SK-N-SH (cell line): ENCODE measurements around the gene TRIM10. TPM values are rescaled to one million over a fixed set of nuclear protein-coding genes. Genes with fewer than 3 reads are reported as not detected.

Source experiments
- CTCF ChIA-PET: fragments of 300-600, 350-600 bp; formaldehyde crosslinking; extraction: SDS; loops from one replicate; lab custom pipeline; 2021; lab: Yijun Ruan, JAX
- POLR2A ChIA-PET: fragments of 350-600 bp; sonication (Branson Sonifier 250); formaldehyde crosslinking; extraction: SDS; loops from one replicate; lab custom pipeline; 2020; ENCODE audit warnings: antibody characterized with exemption, inconsistent platforms; lab: Yijun Ruan, JAX
- DNase-seq: peaks from one replicate; pipeline ENCODE4 v3.0.0; 2012
- H2AFZ ChIP-seq: fragments of 200-600 bp; sonication (generic); 2 replicates; pipeline ENCODE4 v1.8.1; 2016; ENCODE audit warnings: antibody characterized with exemption, mild to moderate bottlenecking, low read depth
- H3F3A ChIP-seq: fragments of 200-600 bp; sonication (generic); replicated peaks from 2 replicates; pipeline ENCODE3; 2016; ENCODE audit warnings: antibody characterized with exemption, mild to moderate bottlenecking; ENCODE audit not compliant: insufficient read depth
- H3K27ac ChIP-seq, 2 experiments: fragments of 200-500 bp in 1 of 2; fragments of 200-600 bp in 1 of 2; sonication (Bioruptor generic) in 1 of 2; sonication (generic), shearing (Covaris generic) in 1 of 2; 2 replicates each; pipeline versions ENCODE4 v1.5.1 to v1.6.1; 2014 to 2016; ENCODE audit warnings: low read depth in 2 of 2, inconsistent platforms in 1 of 2, low read length in 1 of 2, mild to moderate bottlenecking in 1 of 2, mixed read lengths in 1 of 2
- H3K27me3 ChIP-seq: fragments of 200-600 bp; sonication (generic), shearing (Covaris generic); 2 replicates; pipeline ENCODE4 v1.6.1; 2016; ENCODE audit warnings: mixed run types; ENCODE audit not compliant: insufficient read depth
- H3K36me3 ChIP-seq, 2 experiments: fragments of 200-500 bp in 1 of 2; fragments of 200-600 bp in 1 of 2; sonication (Bioruptor generic) in 1 of 2; sonication (generic) in 1 of 2; replicated peaks in 1 of 2; 2 replicates each; pipeline versions ENCODE3 to v1.5.1; 2014 to 2016; ENCODE audit warnings: low read length in 1 of 2, mild to moderate bottlenecking in 1 of 2; ENCODE audit not compliant: insufficient read depth in 2 of 2, control insufficient read depth in 1 of 2
- H3K4me1 ChIP-seq, 2 experiments: fragments of 200-500 bp in 1 of 2; fragments of 200-600 bp in 1 of 2; sonication (Bioruptor generic) in 1 of 2; sonication (generic), shearing (Covaris generic) in 1 of 2; 2 replicates each; pipeline versions ENCODE4 v1.5.1 to v1.6.1; 2014 to 2016; ENCODE audit warnings: low read depth in 1 of 2, low read length in 1 of 2, mixed run types in 1 of 2; ENCODE audit not compliant: insufficient read depth in 2 of 2, control insufficient read depth in 1 of 2
- H3K4me2 ChIP-seq: fragments of 200-600 bp; sonication (generic), shearing (Covaris generic); 2 replicates; pipeline ENCODE4 v1.6.1; 2017; ENCODE audit warnings: mixed run types
- H3K4me3 ChIP-seq, 2 experiments: fragments of 200-500 bp in 1 of 2; fragments of 200-600 bp in 1 of 2; sonication (Bioruptor generic) in 1 of 2; sonication (generic), shearing (Covaris generic) in 1 of 2; 2 replicates each; pipeline versions ENCODE4 v1.5.1 to v1.8.1; 2014 to 2016; ENCODE audit warnings: low read depth in 2 of 2, inconsistent platforms in 1 of 2, low read length in 1 of 2, mild to moderate bottlenecking in 1 of 2, mixed read lengths in 1 of 2, moderate library complexity in 1 of 2
- H3K79me2 ChIP-seq: fragments of 200-600 bp; sonication (generic); 2 replicates; pipeline ENCODE4 v1.8.1; 2017; ENCODE audit warnings: mild to moderate bottlenecking; ENCODE audit not compliant: insufficient read depth
- H3K9ac ChIP-seq: fragments of 200-600 bp; sonication (generic); 2 replicates; pipeline ENCODE4 v1.6.1; 2017; ENCODE audit warnings: mixed run types
- H3K9me2 ChIP-seq: fragments of 200-600 bp; sonication (generic); 2 replicates; pipeline ENCODE4 v1.6.1; 2017; ENCODE audit warnings: mixed run types
- H3K9me3 ChIP-seq: fragments of 200-600 bp; sonication (generic); 2 replicates; pipeline ENCODE4 v1.6.1; 2017; ENCODE audit warnings: mixed run types, mild to moderate bottlenecking, moderate library complexity
- H4K20me1 ChIP-seq: fragments of 200-600 bp; sonication (generic); 2 replicates; pipeline ENCODE4 v1.6.1; 2017; ENCODE audit warnings: mild to moderate bottlenecking, mixed run types; ENCODE audit not compliant: insufficient read depth
- EP300 ChIP-seq, 2 experiments: IDR thresholded peaks; 2 replicates each; pipeline versions ENCODE4 v1.4.0 to v1.6.1; 2012; ENCODE audit warnings: borderline replicate concordance in 1 of 2, low read depth in 1 of 2, low read length in 1 of 2
- EZH2phosphoT487 ChIP-seq: fragments of 200-600 bp; sonication (generic); IDR thresholded peaks from 2 replicates; pipeline ENCODE4 v1.6.1; 2017; ENCODE audit warnings: low read depth, mixed run types, mild to moderate bottlenecking, antibody characterized with exemption, moderate library complexity, borderline replicate concordance
- FOSL2 ChIP-seq: IDR thresholded peaks from 2 replicates; pipeline ENCODE4 v1.4.0; 2012; ENCODE audit warnings: low read depth, mild to moderate bottlenecking, moderate library complexity, borderline replicate concordance
- FOXJ3 ChIP-seq: sonication (generic); formaldehyde crosslinking; IDR thresholded peaks from 2 replicates; pipeline ENCODE4 v1.5.1; 2020; ENCODE audit warnings: mild to moderate bottlenecking, missing genetic modification reagents
- FOXM1 ChIP-seq: IDR thresholded peaks from 2 replicates; pipeline ENCODE4 v1.4.0; 2012; ENCODE audit warnings: low read depth, mild to moderate bottlenecking
- GATA2 ChIP-seq: sonication (generic); formaldehyde crosslinking; IDR thresholded peaks from 2 replicates; pipeline ENCODE4 v1.5.0; 2020; ENCODE audit warnings: mild to moderate bottlenecking, missing genetic modification reagents
- MXI1 ChIP-seq: IDR thresholded peaks from 2 replicates; pipeline ENCODE4 v1.6.1; 2012; ENCODE audit warnings: mild to moderate bottlenecking, low read depth, low read length, improper control_type of control experiment
- NFIC ChIP-seq: IDR thresholded peaks from 2 replicates; pipeline ENCODE4 v1.4.0; 2012; ENCODE audit warnings: borderline replicate concordance
- NRF1 ChIP-seq: IDR thresholded peaks from 2 replicates; pipeline ENCODE4 v1.6.1; 2012; ENCODE audit warnings: low read depth, mild to moderate bottlenecking, low read length
- RCOR1 ChIP-seq: fragments of 150-350 bp; IDR thresholded peaks from 2 replicates; pipeline ENCODE4 v1.6.1; 2017; ENCODE audit warnings: antibody characterized with exemption, low read length
- RFX5 ChIP-seq: IDR thresholded peaks from 2 replicates; pipeline ENCODE4 v1.6.1; 2012; ENCODE audit warnings: mild to moderate bottlenecking, improper control_type of control experiment, low read length
- RXRA ChIP-seq: IDR thresholded peaks from 2 replicates; pipeline ENCODE4 v1.4.0; 2012; ENCODE audit warnings: low read depth, mild to moderate bottlenecking, borderline replicate concordance
- SMC3 ChIP-seq: IDR thresholded peaks from 2 replicates; pipeline ENCODE4 v1.6.1; 2012; ENCODE audit warnings: low read depth, low read length, improper control_type of control experiment
- TAF1 ChIP-seq: IDR thresholded peaks from 2 replicates; pipeline ENCODE4 v1.6.1; 2012; ENCODE audit warnings: low read depth, mild to moderate bottlenecking, low read length, moderate library complexity, borderline replicate concordance
- TCF12 ChIP-seq: IDR thresholded peaks from 2 replicates; pipeline ENCODE4 v1.4.0; 2012
- USF2 ChIP-seq: fragments of 150-350 bp; IDR thresholded peaks from 2 replicates; pipeline ENCODE4 v1.6.1; 2017; ENCODE audit warnings: antibody characterized with exemption, low read length, low read depth, borderline replicate concordance
- YY1 ChIP-seq: IDR thresholded peaks from 2 replicates; pipeline ENCODE4 v1.4.0; 2012; ENCODE audit warnings: low read depth, mild to moderate bottlenecking
- WGBS: methylation state at CpG from one replicate; pipeline ENCODE4 v1.1.6; 2017; ENCODE audit warnings: low lambda C conversion rate; 5-methylcytosine and 5-hydroxymethylcytosine counted together
- polyA plus RNA-seq, 3 experiments: library from polyadenylated mRNA; depleted of rRNA; stranded (reverse); fragments of >200 nt; gene quantifications; 2 replicates each; pipeline ENCODE4 v1.2.3, GENCODE V29; 2012
- TF ChIP-seq, protein P1 (sequence below): IDR thresholded peaks from 2 replicates; pipeline ENCODE4 v1.4.0; 2012; ENCODE audit warnings: low read depth, borderline replicate concordance
- TF ChIP-seq, protein P2 (sequence below): fragments of 200-600 bp; sonication (generic); IDR thresholded peaks from 2 replicates; pipeline ENCODE4 v1.6.1; 2017; ENCODE audit warnings: antibody characterized with exemption, mild to moderate bottlenecking, moderate library complexity
- TF ChIP-seq, protein P3 (sequence below): IDR thresholded peaks from 2 replicates; pipeline ENCODE4; 2012

Gene TRIM10
- polyA plus RNA-seq, 1 of the 3 experiments (the other 2 are of a cell fraction): not detected

GRCh38 chr6:30104661-30105060, 56.4 kb downstream of the TRIM10 start:
- ChIA-PET CTCF (interaction anchor here (1.1 to 8.9 kb wide), 11 partner anchors 11 to 256 kb away, joined by 3 to 207 read pairs (median 10); partner anchors contain the start of gene TRIM40), POLR2A (interaction anchor here (0.7 kb wide), 1 partner anchor 31 kb away, joined by 3 read pairs; no protein-coding TSS in a partner anchor)
- Histone ChIP-seq H3K4me1 (peaks cover 5 to 11% of the 10 kb centered on the region in 2 experiments; a peak in 2 of 4 replicates), H3K9ac (no peak overlapping the region), H3K36me3 (no peaks in the 10 kb centered on the region), H3K9me2 (no peaks in the 10 kb centered on the region), H4K20me1 (no peaks in the 10 kb centered on the region), H3K27ac (no peak overlapping the region), H3F3A (peaks cover 6% of the 10 kb centered on the region), H3K9me3 (no peaks in the 10 kb centered on the region), H2AFZ (no peak overlapping the region), H3K27me3 (peaks cover 66% of the 10 kb centered on the region), H3K4me3 (no peak overlapping the region), H3K4me2 (no peak overlapping the region), H3K79me2 (no peaks in the 10 kb centered on the region)
- no peak for DNase-seq
- TF ChIP-seq FOXM1: no peak
- TF ChIP-seq TCF12: no peak
- 32% methylated on average over 2 of the region's 2 CpGs for WGBS

DNA sequence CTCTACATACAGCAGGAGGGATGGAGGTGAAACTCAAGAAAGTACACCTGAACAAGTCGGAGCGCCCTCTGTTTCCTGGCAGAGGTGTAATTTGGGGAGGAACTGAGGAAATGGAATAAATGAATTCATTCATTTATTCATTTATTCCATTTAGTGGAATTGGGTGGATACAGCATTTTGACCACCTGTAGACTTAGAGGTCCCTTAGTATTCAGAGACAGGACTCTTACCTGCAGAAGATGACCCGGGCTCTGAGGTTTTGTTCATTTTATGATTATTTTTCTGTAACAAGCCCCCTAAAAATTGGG, 57.2 kb downstream of the TRIM10 start:
- H3K4me3 ChIP-seq: peak overlapping the region; percentile 37 to 64; a peak in 3 of 4 replicates
- H3K9me3 ChIP-seq: no peaks in the 10 kb centered on the region
- POLR2A ChIA-PET: interaction anchor here (1.3 kb wide), 1 partner anchor 37 kb away, joined by 6 read pairs; the partner anchor contains the start of gene PPP1R11
- peaks cover 6% of the 10 kb centered on the region for H3F3A ChIP-seq
- H3K9ac ChIP-seq: no peak overlapping the region
- WGBS: 32% methylated on average over 3 of the region's 3 CpGs
- CTCF ChIA-PET: interaction anchor here (0.6 to 8.9 kb wide), 29 partner anchors 8 to 1080 kb away, joined by 3 to 207 read pairs (median 5); partner anchors contain the start of genes TRIM31 and TRIM40
- H3K4me1 ChIP-seq: peaks cover 5 to 11% of the 10 kb centered on the region in 2 experiments; a peak in 2 of 4 replicates
- H3K36me3 ChIP-seq: no peaks in the 10 kb centered on the region
- H4K20me1 ChIP-seq: no peaks in the 10 kb centered on the region
- no peaks in the 10 kb centered on the region for H3K9me2 ChIP-seq
- H3K27ac ChIP-seq: no peak overlapping the region
- no peaks in the 10 kb centered on the region for H3K79me2 ChIP-seq
- H3K4me2 ChIP-seq: peak overlapping the region; percentile 85
- H3K27me3 ChIP-seq: peaks cover 64% of the 10 kb centered on the region
- no peak for DNase-seq
- H2AFZ ChIP-seq: 0 out of 2 replicates have a peak overlapping the region, but pooled peaks have one; percentile 74
- TF ChIP-seq NFIC: no peak
- no peak for TF ChIP-seq EZH2phosphoT487
- TF ChIP-seq, protein P1, sequence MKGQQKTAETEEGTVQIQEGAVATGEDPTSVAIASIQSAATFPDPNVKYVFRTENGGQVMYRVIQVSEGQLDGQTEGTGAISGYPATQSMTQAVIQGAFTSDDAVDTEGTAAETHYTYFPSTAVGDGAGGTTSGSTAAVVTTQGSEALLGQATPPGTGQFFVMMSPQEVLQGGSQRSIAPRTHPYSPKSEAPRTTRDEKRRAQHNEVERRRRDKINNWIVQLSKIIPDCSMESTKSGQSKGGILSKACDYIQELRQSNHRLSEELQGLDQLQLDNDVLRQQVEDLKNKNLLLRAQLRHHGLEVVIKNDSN: no peak
- TF ChIP-seq USF2: no peak
- TF ChIP-seq, protein P2, sequence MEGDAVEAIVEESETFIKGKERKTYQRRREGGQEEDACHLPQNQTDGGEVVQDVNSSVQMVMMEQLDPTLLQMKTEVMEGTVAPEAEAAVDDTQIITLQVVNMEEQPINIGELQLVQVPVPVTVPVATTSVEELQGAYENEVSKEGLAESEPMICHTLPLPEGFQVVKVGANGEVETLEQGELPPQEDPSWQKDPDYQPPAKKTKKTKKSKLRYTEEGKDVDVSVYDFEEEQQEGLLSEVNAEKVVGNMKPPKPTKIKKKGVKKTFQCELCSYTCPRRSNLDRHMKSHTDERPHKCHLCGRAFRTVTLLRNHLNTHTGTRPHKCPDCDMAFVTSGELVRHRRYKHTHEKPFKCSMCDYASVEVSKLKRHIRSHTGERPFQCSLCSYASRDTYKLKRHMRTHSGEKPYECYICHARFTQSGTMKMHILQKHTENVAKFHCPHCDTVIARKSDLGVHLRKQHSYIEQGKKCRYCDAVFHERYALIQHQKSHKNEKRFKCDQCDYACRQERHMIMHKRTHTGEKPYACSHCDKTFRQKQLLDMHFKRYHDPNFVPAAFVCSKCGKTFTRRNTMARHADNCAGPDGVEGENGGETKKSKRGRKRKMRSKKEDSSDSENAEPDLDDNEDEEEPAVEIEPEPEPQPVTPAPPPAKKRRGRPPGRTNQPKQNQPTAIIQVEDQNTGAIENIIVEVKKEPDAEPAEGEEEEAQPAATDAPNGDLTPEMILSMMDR: no peak
- TF ChIP-seq RCOR1: no peak
- no peak for TF ChIP-seq EP300 (IDR thresholded peaks at IDR 0.05; ENCODE audit: borderline replicate concordance in 1 of 2, low read depth in 1 of 2, low read length in 1 of 2)
- TF ChIP-seq MXI1: no peak
- no peak for TF ChIP-seq RXRA
- TF ChIP-seq SMC3: no peak
- TF ChIP-seq TAF1: no peak
- no peak for TF ChIP-seq YY1
- TF ChIP-seq FOXJ3 (CRISPR knock-in tag): no peak
- TF ChIP-seq RFX5: no peak
- no peak for TF ChIP-seq NRF1
- TF ChIP-seq, protein P3, sequence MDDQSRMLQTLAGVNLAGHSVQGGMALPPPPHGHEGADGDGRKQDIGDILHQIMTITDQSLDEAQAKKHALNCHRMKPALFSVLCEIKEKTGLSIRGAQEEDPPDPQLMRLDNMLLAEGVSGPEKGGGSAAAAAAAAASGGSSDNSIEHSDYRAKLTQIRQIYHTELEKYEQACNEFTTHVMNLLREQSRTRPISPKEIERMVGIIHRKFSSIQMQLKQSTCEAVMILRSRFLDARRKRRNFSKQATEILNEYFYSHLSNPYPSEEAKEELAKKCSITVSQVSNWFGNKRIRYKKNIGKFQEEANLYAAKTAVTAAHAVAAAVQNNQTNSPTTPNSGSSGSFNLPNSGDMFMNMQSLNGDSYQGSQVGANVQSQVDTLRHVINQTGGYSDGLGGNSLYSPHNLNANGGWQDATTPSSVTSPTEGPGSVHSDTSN: no peak
- TF ChIP-seq GATA2: no peak
- no peak for TF ChIP-seq FOSL2
